ENCODE data around the gene MAPK8IP2. TPM values are rescaled to one million over a fixed set of nuclear protein-coding genes. Genes with fewer than 3 reads are reported as not detected.
"Not testable (repeated sequence)": the region's sequence is repeated elsewhere in the genome, so short reads cannot be mapped to it uniquely, and the experiment has no call there.

Gene MAPK8IP2
- total RNA-seq, 1 donor, result 0.36 TPM

- Histone ChIP-seq H4K20me1 (ENCODE audit: insufficient read depth, low read length) (no peaks in the 10 kb centered on the region), H3K4me3 (ENCODE audit: insufficient read depth, low read length) (no peak overlapping the region), H3K27ac (ENCODE audit: low read depth, low read length) (no peak overlapping the region), H3K36me3 (ENCODE audit: insufficient read depth, low read length) (no peaks in the 10 kb centered on the region), H3K4me2 (ENCODE audit: insufficient read depth, low read length) (no peak overlapping the region), H3K9me3 (ENCODE audit: low read depth, low read length) (no peaks in the 10 kb centered on the region), H3K27me3 (ENCODE audit: insufficient read depth, low read length) (no peaks in the 10 kb centered on the region), H3K79me2 (ENCODE audit: insufficient read depth, low read length) (no peaks in the 10 kb centered on the region), H3K4me1 (ENCODE audit: insufficient read depth, low read length) (peaks cover 9% of the 10 kb centered on the region), H2AFZ (ENCODE audit: low read length) (no peak overlapping the region)
- TF ChIP-seq, protein P1, sequence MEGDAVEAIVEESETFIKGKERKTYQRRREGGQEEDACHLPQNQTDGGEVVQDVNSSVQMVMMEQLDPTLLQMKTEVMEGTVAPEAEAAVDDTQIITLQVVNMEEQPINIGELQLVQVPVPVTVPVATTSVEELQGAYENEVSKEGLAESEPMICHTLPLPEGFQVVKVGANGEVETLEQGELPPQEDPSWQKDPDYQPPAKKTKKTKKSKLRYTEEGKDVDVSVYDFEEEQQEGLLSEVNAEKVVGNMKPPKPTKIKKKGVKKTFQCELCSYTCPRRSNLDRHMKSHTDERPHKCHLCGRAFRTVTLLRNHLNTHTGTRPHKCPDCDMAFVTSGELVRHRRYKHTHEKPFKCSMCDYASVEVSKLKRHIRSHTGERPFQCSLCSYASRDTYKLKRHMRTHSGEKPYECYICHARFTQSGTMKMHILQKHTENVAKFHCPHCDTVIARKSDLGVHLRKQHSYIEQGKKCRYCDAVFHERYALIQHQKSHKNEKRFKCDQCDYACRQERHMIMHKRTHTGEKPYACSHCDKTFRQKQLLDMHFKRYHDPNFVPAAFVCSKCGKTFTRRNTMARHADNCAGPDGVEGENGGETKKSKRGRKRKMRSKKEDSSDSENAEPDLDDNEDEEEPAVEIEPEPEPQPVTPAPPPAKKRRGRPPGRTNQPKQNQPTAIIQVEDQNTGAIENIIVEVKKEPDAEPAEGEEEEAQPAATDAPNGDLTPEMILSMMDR (IDR thresholded peaks at IDR 0.05; ENCODE audit: extremely low read depth, low read depth, low read length), result no peak
- no peak for DNase-seq (ENCODE audit: insufficient read length, low spot score, missing footprints)
Measured at GRCh38 chr22:50653256-50653655, 52.7 kb downstream of the MAPK8IP2 start.

GRCh38 chr22:50654664-50655063 lies 54.1 kb downstream of the MAPK8IP2 start:
- H3K4me2 ChIP-seq (ENCODE audit: insufficient read depth, low read length); H2AFZ ChIP-seq (ENCODE audit: low read length); H3K9me3 ChIP-seq (ENCODE audit: low read depth, low read length); DNase-seq (ENCODE audit: insufficient read length, low spot score, missing footprints); H3K4me1 ChIP-seq (ENCODE audit: insufficient read depth, low read length); H3K27me3 ChIP-seq (ENCODE audit: insufficient read depth, low read length); H3K27ac ChIP-seq (ENCODE audit: low read depth, low read length); H3K79me2 ChIP-seq (ENCODE audit: insufficient read depth, low read length); H3K4me3 ChIP-seq (ENCODE audit: insufficient read depth, low read length); H3K36me3 ChIP-seq (ENCODE audit: insufficient read depth, low read length); H4K20me1 ChIP-seq (ENCODE audit: insufficient read depth, low read length): not testable (repeated sequence)

GRCh38 chr22:50656122-50657070 lies 55.8 kb downstream of the MAPK8IP2 start:
- peak; percentile 82 for DNase-seq (ENCODE audit: insufficient read length, low spot score, missing footprints)
- no peaks in the 10 kb centered on the region for H3K9me3 ChIP-seq (ENCODE audit: low read depth, low read length)

GRCh38 chr22:50657925-50658324 lies 57.3 kb downstream of the MAPK8IP2 start:
- Histone ChIP-seq H3K36me3 (ENCODE audit: insufficient read depth, low read length) (no peaks in the 10 kb centered on the region), H4K20me1 (ENCODE audit: insufficient read depth, low read length) (no peaks in the 10 kb centered on the region), H3K27ac (ENCODE audit: low read depth, low read length) (no peak overlapping the region)

More at GRCh38 chr22:50656122-50657070, 55.8 kb downstream of the MAPK8IP2 start:
- H4K20me1 ChIP-seq (ENCODE audit: insufficient read depth, low read length), result no peaks in the 10 kb centered on the region
- no peaks in the 10 kb centered on the region for H3K27me3 ChIP-seq (ENCODE audit: insufficient read depth, low read length)
- H3K79me2 ChIP-seq (ENCODE audit: insufficient read depth, low read length), result no peaks in the 10 kb centered on the region
- peak overlapping the region; percentile 23 for H3K4me2 ChIP-seq (ENCODE audit: insufficient read depth, low read length)
- H3K36me3 ChIP-seq (ENCODE audit: insufficient read depth, low read length), result no peaks in the 10 kb centered on the region
- TF ChIP-seq, protein P1 (IDR thresholded peaks at IDR 0.05; ENCODE audit: extremely low read depth, low read depth, low read length), result no peak
- no peak overlapping the region for H3K27ac ChIP-seq (ENCODE audit: low read depth, low read length)
- peak overlapping the region; percentile 78 for H2AFZ ChIP-seq (ENCODE audit: low read length)
- no peak overlapping the region for H3K4me3 ChIP-seq (ENCODE audit: insufficient read depth, low read length)
- peaks cover 9% of the 10 kb centered on the region for H3K4me1 ChIP-seq (ENCODE audit: insufficient read depth, low read length)

GRCh38 chr22:50659711-50660110 lies 59.1 kb downstream of the MAPK8IP2 start:
- H3K4me2 ChIP-seq (ENCODE audit: insufficient read depth, low read length); H2AFZ ChIP-seq (ENCODE audit: low read length); H3K27me3 ChIP-seq (ENCODE audit: insufficient read depth, low read length); H3K9me3 ChIP-seq (ENCODE audit: low read depth, low read length); H3K27ac ChIP-seq (ENCODE audit: low read depth, low read length); H3K4me1 ChIP-seq (ENCODE audit: insufficient read depth, low read length); H3K36me3 ChIP-seq (ENCODE audit: insufficient read depth, low read length); H3K79me2 ChIP-seq (ENCODE audit: insufficient read depth, low read length); DNase-seq (ENCODE audit: insufficient read length, low spot score, missing footprints); H4K20me1 ChIP-seq (ENCODE audit: insufficient read depth, low read length); H3K4me3 ChIP-seq (ENCODE audit: insufficient read depth, low read length): not testable (repeated sequence)

More at GRCh38 chr22:50657925-50658324, 57.3 kb downstream of the MAPK8IP2 start:
- TF ChIP-seq, protein P1 (IDR thresholded peaks at IDR 0.05; ENCODE audit: extremely low read depth, low read depth, low read length), result no peak
- Histone ChIP-seq H3K4me2 (ENCODE audit: insufficient read depth, low read length) (no peak overlapping the region), H3K27me3 (ENCODE audit: insufficient read depth, low read length) (no peaks in the 10 kb centered on the region), H3K4me3 (ENCODE audit: insufficient read depth, low read length) (no peak overlapping the region), H3K79me2 (ENCODE audit: insufficient read depth, low read length) (no peaks in the 10 kb centered on the region), H3K4me1 (ENCODE audit: insufficient read depth, low read length) (peaks cover 9% of the 10 kb centered on the region), H2AFZ (ENCODE audit: low read length) (no peak overlapping the region), H3K9me3 (ENCODE audit: low read depth, low read length) (no peaks in the 10 kb centered on the region)
- no peak for DNase-seq (ENCODE audit: insufficient read length, low spot score, missing footprints)
